ENCODE data around the gene PLD4.
"Not testable (repeated sequence)": the region's sequence is repeated elsewhere in the genome, so short reads cannot be mapped to it uniquely, and the experiment has no call there.

Gene PLD4

GRCh38 chr14:104898870-104899510, 25.7 kb upstream of the PLD4 start:
- DNase-seq = no peak

DNA sequence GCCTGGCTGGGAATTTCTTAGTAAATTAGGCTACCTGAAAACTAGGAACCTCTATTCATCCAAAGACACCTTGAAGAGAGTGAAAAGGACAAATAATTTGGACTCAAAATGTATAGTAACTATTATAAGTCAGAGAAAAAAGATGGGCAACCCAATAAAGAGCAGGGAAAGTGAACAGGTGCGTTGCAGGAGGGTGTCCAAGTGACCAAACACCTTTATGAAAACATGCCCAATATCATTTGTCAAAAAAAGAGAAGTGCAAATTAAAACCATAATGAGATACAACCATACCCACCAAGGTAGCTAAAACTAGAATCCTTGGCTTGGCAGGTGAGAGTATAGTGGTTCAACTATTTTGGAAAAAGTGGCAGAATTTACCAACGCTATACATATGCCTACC, 24.9 kb upstream of the PLD4 start:
- no peak for DNase-seq

GRCh38 chr14:104900639-104901512, 23.8 kb upstream of the PLD4 start:
- DNase-seq = no peak

DNA sequence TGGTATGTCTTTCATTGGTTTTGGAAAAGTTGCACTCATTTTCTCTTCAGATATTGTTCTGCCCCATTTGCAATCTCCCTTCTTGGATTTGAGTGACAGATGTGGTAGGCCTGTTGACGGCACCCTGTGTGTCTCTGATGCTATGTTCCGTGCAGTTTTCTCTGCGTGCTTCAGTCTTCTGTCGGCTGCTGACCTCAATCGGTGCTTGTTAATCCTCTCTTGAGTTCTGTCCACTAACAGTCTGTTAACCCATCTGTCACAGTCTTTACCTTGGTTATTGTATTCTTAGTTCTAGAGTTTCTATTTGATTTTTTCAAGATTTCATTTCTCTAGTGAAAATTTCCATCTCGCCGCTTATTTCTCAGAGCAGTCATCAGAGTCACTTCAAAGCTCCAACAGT, 20.7 kb upstream of the PLD4 start:
- no peak for DNase-seq

DNA sequence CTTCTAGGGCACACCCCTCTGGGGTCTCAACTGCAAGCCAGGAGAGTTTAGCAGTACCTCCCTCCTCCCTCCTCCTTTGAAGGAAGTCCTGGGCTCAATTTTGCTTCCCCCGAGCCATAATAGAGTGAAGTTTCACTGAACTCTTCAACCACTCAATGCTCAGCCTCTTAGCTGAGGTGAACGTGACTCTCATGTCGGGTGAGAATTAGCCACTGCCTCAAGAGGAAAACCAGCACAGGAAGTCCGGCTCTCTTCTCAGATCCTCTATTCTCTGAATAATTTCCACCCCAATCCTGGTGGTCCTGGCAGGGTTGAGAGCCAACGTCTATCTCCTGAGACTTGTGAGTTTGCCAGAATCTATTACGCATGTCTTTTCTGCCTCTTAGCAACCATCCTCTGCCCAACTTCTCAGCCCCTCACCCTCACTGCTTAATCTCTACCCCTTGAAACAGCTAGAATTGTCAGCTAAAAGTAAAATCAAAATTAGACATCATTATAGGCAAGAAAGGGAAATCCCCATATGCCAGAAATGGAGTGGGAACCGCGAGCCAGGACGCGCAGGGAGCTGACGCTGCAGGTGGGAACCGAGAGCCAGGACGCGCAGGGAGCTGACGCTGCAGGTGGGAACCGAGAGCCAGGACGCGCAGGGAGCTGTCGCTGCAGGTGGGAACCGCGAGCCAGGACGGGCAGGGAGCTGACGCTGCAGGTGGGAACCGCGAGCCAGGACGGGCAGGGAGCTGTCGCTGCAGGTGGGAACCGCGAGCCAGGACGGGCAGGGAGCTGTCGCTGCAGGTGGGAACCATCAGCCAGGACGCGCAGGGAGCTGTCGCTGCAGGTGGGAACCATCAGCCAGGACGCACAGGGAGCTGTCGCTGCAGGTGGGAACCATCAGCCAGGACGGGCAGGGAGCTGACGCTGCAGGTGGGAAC, 19.8 kb upstream of the PLD4 start:
- DNase-seq = not testable (repeated sequence)

GRCh38 chr14:104905579-104905933, 19.1 kb upstream of the PLD4 start:
- DNase-seq = not testable (repeated sequence)

GRCh38 chr14:104908303-104908702, 16.4 kb upstream of the PLD4 start:
- DNase-seq = no peak

GRCh38 chr14:104912053-104912452, 12.6 kb upstream of the PLD4 start:
- no peak for DNase-seq

DNA sequence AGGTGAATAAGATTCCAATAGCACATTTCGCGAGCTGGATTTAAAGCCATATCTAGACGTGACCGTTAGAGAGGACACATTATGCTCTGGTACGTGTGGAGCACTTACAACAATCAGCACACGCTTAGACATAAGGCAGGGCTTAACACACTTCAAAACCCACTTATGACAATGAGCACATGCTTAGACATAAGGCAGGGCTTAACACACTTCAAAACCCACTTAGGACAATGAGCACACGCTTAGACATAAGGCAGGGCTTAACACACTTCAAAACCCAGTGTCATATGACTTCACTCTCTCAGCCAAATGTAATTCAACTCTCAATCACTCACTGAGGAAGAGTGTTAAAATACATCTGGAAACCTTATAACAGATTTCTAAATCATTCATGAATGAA, 11.2 kb upstream of the PLD4 start:
- no peak for DNase-seq

- DNase-seq = no peak
Measured at GRCh38 chr14:104917116-104917515, 7.6 kb upstream of the PLD4 start.

- no peak for DNase-seq
Measured at GRCh38 chr14:104917993-104918392, 6.7 kb upstream of the PLD4 start.

- DNase-seq = not testable (repeated sequence)
Measured at GRCh38 chr14:104919152-104919992, 5.3 kb upstream of the PLD4 start.

GRCh38 chr14:104919993-104920315, 4.7 kb upstream of the PLD4 start:
- DNase-seq = no peak

DNA sequence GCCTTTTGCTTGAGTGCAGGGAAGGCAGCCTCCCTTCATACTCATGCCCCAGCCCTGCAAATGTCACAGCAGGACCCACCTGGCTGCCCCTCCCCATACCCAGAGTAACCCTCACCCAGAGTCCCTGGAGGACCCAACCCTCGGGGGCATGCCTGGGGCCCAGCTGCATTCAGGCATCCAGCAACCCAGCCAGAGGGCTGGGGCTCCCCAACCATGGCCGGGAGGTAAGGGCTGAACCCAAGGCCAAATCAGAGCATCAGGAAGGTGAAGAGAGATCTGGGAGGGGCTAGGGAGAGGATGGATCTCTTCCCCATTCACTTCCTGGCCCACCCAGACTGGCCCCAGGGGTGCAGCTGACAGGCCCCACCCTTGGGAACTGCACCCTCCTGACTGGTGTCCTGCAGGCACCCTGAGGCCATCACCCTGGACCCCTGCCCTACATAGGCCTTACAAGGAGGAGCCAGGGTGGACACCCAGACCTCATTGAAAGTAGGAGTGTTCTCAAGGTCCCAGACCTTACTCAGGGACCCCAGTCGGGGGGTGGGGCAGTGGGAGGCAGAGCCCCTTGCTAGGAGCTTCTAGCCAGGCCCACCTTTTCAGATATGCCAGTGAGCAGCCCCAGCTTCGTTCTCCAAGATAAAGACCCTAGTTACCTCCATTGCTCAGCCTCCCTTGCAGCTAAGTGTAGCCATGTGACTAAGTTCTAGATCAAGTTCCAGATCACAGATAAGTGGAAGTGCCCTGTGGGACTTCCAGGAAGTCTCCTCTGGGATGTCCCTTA, 849 bp upstream of the PLD4 start:
- DNase-seq = no peak

DNA sequence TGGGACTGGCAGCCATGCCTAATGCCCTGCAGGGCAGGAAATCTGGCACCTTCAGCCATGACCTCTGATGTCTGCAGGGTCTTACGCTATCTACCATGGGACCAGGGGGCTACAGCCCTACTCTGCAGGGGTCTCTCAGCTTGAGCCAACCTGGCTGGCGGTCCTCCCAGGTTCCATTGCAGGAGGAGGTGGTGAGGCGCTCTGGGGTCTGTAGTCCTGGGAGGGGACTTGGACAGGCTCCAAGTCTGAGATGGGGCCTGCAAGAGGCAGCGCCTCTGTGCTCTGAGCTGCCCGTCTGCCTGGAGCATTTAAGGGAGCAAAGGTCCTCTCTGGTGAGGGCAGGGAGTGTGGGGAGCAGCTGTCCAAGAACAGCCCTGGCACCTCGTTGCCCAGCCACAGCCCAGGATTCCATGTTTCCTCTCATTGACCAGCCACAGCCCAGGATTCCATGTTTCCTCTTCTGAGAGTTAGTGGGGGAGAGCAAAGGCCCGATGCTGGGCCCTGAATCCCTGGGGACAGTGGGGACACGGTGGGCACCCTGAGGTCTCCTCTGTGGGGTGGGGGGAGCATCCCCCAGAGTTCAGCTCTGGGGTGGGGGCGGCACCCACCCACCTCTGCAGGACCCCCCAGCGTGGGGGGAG, 655 bp downstream of the PLD4 start:
- DNase-seq = no peak

DNA sequence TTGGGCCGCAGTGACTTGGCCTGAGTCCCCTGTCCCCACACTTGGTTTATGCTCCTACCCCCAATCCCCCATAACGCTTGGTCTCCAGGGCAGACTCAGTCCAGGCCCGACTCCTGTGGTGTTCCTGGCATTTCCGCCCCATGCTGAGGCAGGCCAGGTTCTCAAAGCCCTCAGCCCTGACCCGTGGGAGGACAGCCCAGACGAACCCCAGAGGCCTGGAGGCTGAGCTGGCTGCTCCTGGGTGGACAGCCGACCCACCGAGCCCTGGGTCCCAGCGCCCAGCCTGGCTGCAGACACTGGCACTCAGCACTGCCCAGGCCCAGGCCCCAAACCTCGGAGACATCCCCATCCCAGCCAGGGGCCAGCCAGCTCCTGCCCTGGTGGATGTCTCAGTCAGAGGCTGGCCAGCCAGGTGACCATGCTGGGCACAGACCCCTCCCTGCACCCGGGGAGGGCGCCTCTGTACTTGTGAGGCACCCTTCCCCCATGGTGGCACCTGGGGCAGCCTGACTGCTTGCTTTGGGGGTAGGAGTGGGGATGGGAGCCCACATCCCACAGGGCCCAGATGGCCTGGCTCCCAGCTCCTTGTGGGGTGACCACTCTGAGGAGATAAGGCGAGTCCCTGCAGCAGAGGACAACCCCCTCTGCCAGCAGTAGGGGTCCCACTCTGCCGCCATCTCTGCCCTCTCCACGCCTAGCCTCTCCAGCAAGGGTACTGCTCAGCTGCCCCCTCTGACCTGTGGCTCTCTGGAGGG, 1.4 kb downstream of the PLD4 start:
- no peak for DNase-seq

DNA sequence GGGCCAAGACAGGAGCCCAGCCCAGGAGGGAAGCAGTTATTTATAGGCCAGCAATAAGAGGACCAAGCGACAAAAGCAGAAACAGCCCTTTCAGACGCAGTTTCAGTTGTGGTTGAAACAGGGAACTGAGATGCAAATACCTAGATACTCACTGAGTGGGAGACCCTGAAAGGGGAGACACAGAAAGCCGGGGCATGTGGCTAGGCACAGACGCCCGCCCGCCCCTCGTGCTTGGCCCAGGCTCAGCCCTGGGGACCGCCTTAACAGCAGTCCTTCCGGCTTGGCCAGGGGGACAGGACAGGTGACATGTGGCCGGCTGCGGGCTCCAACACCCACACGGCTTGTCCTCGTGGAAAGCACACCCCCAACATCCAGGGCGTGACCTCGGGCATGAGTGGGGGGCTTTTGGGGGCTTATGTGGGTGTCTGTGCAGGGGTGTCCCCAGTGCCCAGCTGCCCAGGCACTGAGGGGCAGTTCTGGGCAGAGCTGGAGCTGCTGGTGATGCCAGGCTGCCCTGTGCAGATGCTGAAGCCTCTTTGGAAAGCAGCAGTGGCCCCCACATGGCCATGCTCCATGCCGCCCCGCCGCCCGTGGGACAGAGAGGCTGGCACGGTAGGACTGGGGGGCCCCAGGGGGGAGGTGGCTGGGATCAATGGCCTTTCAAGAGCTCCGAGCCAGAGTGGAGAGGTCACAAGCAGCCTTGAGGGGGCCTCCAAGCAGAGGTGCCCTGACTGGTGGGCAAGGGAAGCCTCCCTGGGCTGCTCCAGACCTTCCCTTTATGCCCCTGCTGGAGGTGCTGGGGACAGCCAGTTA, 2.1 kb downstream of the PLD4 start:
- no peak for DNase-seq

- DNase-seq = no peak
Measured at GRCh38 chr14:104927432-104927816, 2.7 kb downstream of the PLD4 start.

DNA sequence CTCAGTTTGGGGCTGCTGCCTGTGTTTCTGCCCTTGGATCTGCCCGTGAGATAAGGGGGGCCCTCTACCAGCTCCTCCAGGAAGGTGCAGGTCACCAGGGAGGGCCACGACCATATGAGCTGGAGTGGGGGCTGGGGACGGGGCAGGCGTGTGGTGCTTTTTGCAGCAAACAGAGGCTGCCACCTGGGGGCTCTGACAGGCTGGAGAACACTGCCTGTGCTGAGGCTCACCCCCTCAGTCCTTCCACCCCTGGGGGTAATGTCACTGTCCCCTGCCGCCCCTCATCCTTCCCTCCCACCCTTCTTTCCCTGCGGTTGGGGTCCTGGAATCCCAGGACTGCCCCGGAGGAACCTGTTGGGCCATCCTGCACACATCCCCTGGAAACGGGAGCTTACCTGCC, 3.2 kb downstream of the PLD4 start:
- no peak for DNase-seq

Data from right kidney (tissue), 1 donor.